NCI-H446 treated with DMSO at 0.1 percent for 48 hours (cell line): ENCODE measurements around the gene CMC1.
"Not testable (repeated sequence)": the region's sequence is repeated elsewhere in the genome, so short reads cannot be mapped to it uniquely, and the experiment has no call there.

Experiments
- DNase-seq: peaks from one replicate; lab custom pipeline; 2025; lab: John Stamatoyannopoulos, UW

CMC1 gene

GRCh38 chr3:28241221-28242160 lies at the start of gene CMC1:
Gene CMC1, plus strand, starts transcription at chr3:28241619. Its CDS starts 175 bp downstream, at chr3:28241794.
- DNase-seq: peak; percentile 90

GRCh38 chr3:28198161-28198560 lies 43.3 kb upstream of the CMC1 start:
- DNase-seq: no peak

GRCh38 chr3:28198974-28199373 lies 42.4 kb upstream of the CMC1 start:
- DNase-seq: no peak

GRCh38 chr3:28199643-28200042 lies 41.8 kb upstream of the CMC1 start:
- DNase-seq: not testable (repeated sequence)

- not testable (repeated sequence) for DNase-seq
Measured at GRCh38 chr3:28200366-28200848, 41.0 kb upstream of the CMC1 start.

GRCh38 chr3:28206479-28206878 lies 34.9 kb upstream of the CMC1 start:
- DNase-seq: no peak

- no peak for DNase-seq
Measured at GRCh38 chr3:28207000-28207733, 34.3 kb upstream of the CMC1 start.

- DNase-seq: no peak
Measured at GRCh38 chr3:28210968-28211713, 30.3 kb upstream of the CMC1 start.

GRCh38 chr3:28212681-28213080 lies 28.7 kb upstream of the CMC1 start:
- no peak for DNase-seq

GRCh38 chr3:28215407-28215806 lies 26.0 kb upstream of the CMC1 start:
- no peak for DNase-seq

- DNase-seq: no peak
Measured at GRCh38 chr3:28218071-28218916, 23.1 kb upstream of the CMC1 start.

GRCh38 chr3:28218917-28219198 lies 22.6 kb upstream of the CMC1 start:
- DNase-seq: no peak

- no peak for DNase-seq
Measured at GRCh38 chr3:28224430-28224829, 17.0 kb upstream of the CMC1 start.

GRCh38 chr3:28226020-28226419 lies 15.4 kb upstream of the CMC1 start:
- DNase-seq: no peak

- DNase-seq: no peak
Measured at GRCh38 chr3:28228623-28229022, 12.8 kb upstream of the CMC1 start.

GRCh38 chr3:28232659-28233058 lies 8.8 kb upstream of the CMC1 start:
- no peak for DNase-seq

GRCh38 chr3:28234454-28234853 lies 7.0 kb upstream of the CMC1 start:
- DNase-seq: no peak

GRCh38 chr3:28239108-28239507 lies 2.3 kb upstream of the CMC1 start:
- DNase-seq: no peak

GRCh38 chr3:28240441-28240840 lies 978 bp upstream of the CMC1 start:
- DNase-seq: no peak

GRCh38 chr3:28242519-28242918 lies 1.1 kb downstream of the CMC1 start:
- no peak for DNase-seq

GRCh38 chr3:28243424-28244106 lies 2.1 kb downstream of the CMC1 start:
- no peak for DNase-seq
